CD14-positive monocyte (primary cell): ENCODE results near the gene RAD51C. TPM values are rescaled to one million over a fixed set of nuclear protein-coding genes. Genes with fewer than 3 reads are reported as not detected.

Source experiments
- DNase-seq, 3 donors: peaks; one replicate each; pipeline ENCODE4 v3.0.0-alpha.2; 2011 to 2022
- H2AFZ ChIP-seq: 2 replicates; pipeline ENCODE4 v1.6.0; 2012; ENCODE audit warnings: mild to moderate bottlenecking, low read depth, low read length, inconsistent platforms; ENCODE audit not compliant: insufficient read depth, poor library complexity, severe bottlenecking
- H3K27ac ChIP-seq, 2 donors: 1 replicate in 1 of 2; 2 replicates in 1 of 2; pipeline ENCODE4 v1.5.1; 2012 to 2013; ENCODE audit warnings: low read length in 2 of 2, control low read depth in 1 of 2, inconsistent platforms in 1 of 2, low read depth in 1 of 2, mild to moderate bottlenecking in 1 of 2
- H3K27me3 ChIP-seq, 2 donors: one replicate each; pipeline versions ENCODE4 v1.6.0 to v1.6.1; 2011 to 2013; ENCODE audit warnings: low read length in 2 of 2; ENCODE audit not compliant: control insufficient read depth in 2 of 2, insufficient read depth in 2 of 2
- H3K36me3 ChIP-seq, 2 donors: replicated peaks in 1 of 2; 1 replicate in 1 of 2; 2 replicates in 1 of 2; pipeline versions ENCODE4 v1.5.1 to v1.6.1; 2012 to 2013; ENCODE audit warnings: low read length in 2 of 2, control low read depth in 1 of 2, inconsistent platforms in 1 of 2, mild to moderate bottlenecking in 1 of 2; ENCODE audit not compliant: insufficient read depth in 2 of 2, control insufficient read depth in 1 of 2
- H3K4me1 ChIP-seq, 2 donors: 1 replicate in 1 of 2; 2 replicates in 1 of 2; pipeline versions ENCODE4 v1.5.1 to v1.6.1; 2012 to 2013; ENCODE audit warnings: low read length in 2 of 2, control low read depth in 1 of 2, inconsistent platforms in 1 of 2, mild to moderate bottlenecking in 1 of 2, moderate library complexity in 1 of 2; ENCODE audit not compliant: insufficient read depth in 2 of 2, control insufficient read depth in 1 of 2
- H3K4me2 ChIP-seq: replicated peaks from 2 replicates; pipeline ENCODE3; 2012; ENCODE audit warnings: low read length, moderate library complexity, mild to moderate bottlenecking; ENCODE audit not compliant: poor library complexity, severe bottlenecking; ENCODE audit errors: extremely low read depth
- H3K4me3 ChIP-seq, 3 experiments: fragments of 200-600 bp in 1 of 3; sonication (generic) in 1 of 3; replicated peaks in 1 of 3; 1 replicate in 2 of 3; 2 replicates in 1 of 3; pipeline ENCODE4 v1.5.1; 2011 to 2013; ENCODE audit warnings: low read length in 3 of 3, mild to moderate bottlenecking in 3 of 3, control low read depth in 2 of 3, low read depth in 2 of 3, inconsistent platforms in 1 of 3, moderate library complexity in 1 of 3
- H3K79me2 ChIP-seq: 2 replicates; pipeline ENCODE4 v1.6.0; 2012; ENCODE audit warnings: mild to moderate bottlenecking, control low read depth, inconsistent platforms, low read length, moderate library complexity; ENCODE audit not compliant: insufficient read depth
- H3K9ac ChIP-seq: 2 replicates; pipeline ENCODE4 v1.6.0; 2017; ENCODE audit warnings: low read length, mild to moderate bottlenecking; ENCODE audit not compliant: insufficient read depth, poor library complexity, severe bottlenecking
- H3K9me3 ChIP-seq, 2 donors: replicated peaks in 1 of 2; 1 replicate in 1 of 2; 2 replicates in 1 of 2; pipeline versions ENCODE4 v1.5.1 to v1.6.1; 2012 to 2013; ENCODE audit warnings: low read length in 2 of 2, control low read depth in 1 of 2; ENCODE audit not compliant: control insufficient read depth in 1 of 2, insufficient read depth in 1 of 2
- H4K20me1 ChIP-seq: 2 replicates; pipeline ENCODE4 v1.6.0; 2012; ENCODE audit warnings: mild to moderate bottlenecking, low read length, control low read depth, moderate library complexity; ENCODE audit not compliant: insufficient read depth
- H3K27ac Mint-ChIP-seq, 7 donors: one replicate each; pipeline ENCODE4 v1.8.0; 2020; ENCODE audit warnings: mild to moderate bottlenecking in 7 of 7, mixed read lengths in 7 of 7, moderate library complexity in 6 of 7, inconsistent platforms in 2 of 7
- H3K27me3 Mint-ChIP-seq, 3 donors: one replicate each; pipeline ENCODE4 v1.8.0; 2021 to 2022; ENCODE audit warnings: low read depth in 3 of 3, mild to moderate bottlenecking in 3 of 3, mixed read lengths in 3 of 3, moderate library complexity in 3 of 3, inconsistent platforms in 1 of 3
- H3K36me3 Mint-ChIP-seq, 2 donors: one replicate each; pipeline ENCODE4 v1.8.0; 2020; ENCODE audit warnings: mixed read lengths in 2 of 2, inconsistent platforms in 1 of 2, mild to moderate bottlenecking in 1 of 2
- H3K4me1 Mint-ChIP-seq: one replicate; pipeline ENCODE4 v1.8.0; 2020; ENCODE audit warnings: mild to moderate bottlenecking, mixed read lengths
- H3K4me3 Mint-ChIP-seq, 2 donors: one replicate each; pipeline ENCODE4 v1.8.0; 2020; ENCODE audit warnings: mild to moderate bottlenecking in 2 of 2, mixed read lengths in 2 of 2, moderate library complexity in 1 of 2
- H3K9me3 Mint-ChIP-seq, 7 donors: one replicate each; pipeline ENCODE4 v1.8.0; 2020 to 2022; ENCODE audit warnings: mixed read lengths in 7 of 7, mild to moderate bottlenecking in 6 of 7, moderate library complexity in 6 of 7, inconsistent platforms in 2 of 7
- CTCF ChIP-seq: fragments of 200-600 bp; IDR thresholded peaks from one replicate; pipeline ENCODE4 v1.8.0; 2022; ENCODE audit warnings: antibody characterized with exemption, mild to moderate bottlenecking
- WGBS: methylation state at CpG from one replicate; pipeline ENCODE4 v1.1.5; 2013; ENCODE audit warnings: missing lambda C conversion rate; ENCODE audit not compliant: insufficient coverage; 5-methylcytosine and 5-hydroxymethylcytosine counted together
- intact Hi-C, 2 donors: fragments of 100-400 bp; cut with micrococcal nuclease; formaldehyde crosslinking; loops; one replicate each; pipeline versions ENCODE4 v1.15.0 to v1.15.1; 2023
- polyA plus RNA-seq, 3 donors: library from polyadenylated mRNA; depleted of rRNA in 1 of 3; unstranded in 2 of 3; stranded (reverse) in 1 of 3; fragments of 300-500 nt in 2 of 3; fragments of >200 nt in 1 of 3; fragmentation: Illumina TruSeq in 2 of 3; gene quantifications; 1 replicate in 2 of 3; 2 replicates in 1 of 3; pipeline ENCODE4 v1.2.3, GENCODE V29; 2012 to 2021

The RAD51C gene
- polyA plus RNA-seq, 3 donors, result 6.8 to 14.5 (median 13.1) TPM

- no peaks in the 10 kb centered on the region for H3K4me1 Mint-ChIP-seq
- no peak overlapping the region for H3K27ac Mint-ChIP-seq
- intact Hi-C loops, result no loop called here
Observed at GRCh38 chr17:58722274-58722673, 29.9 kb downstream of the RAD51C start.

GRCh38 chr17:58722696-58723095, 30.3 kb downstream of the RAD51C start:
- Histone ChIP-seq H2AFZ (no peak overlapping the region), H3K4me1 (no peaks in the 10 kb centered on the region), H3K27ac (no peak overlapping the region), H3K79me2 (no peaks in the 10 kb centered on the region), H3K4me3 (no peak overlapping the region), H3K9ac (no peak overlapping the region), H4K20me1 (no peaks in the 10 kb centered on the region), H3K27me3 (no peaks in the 10 kb centered on the region), H3K36me3 (peaks cover 5 to 31% of the 10 kb centered on the region in 2 donors), H3K4me2 (no peak overlapping the region), H3K9me3 (no peaks in the 10 kb centered on the region)
- intact Hi-C loops, result no loop called here
- peaks cover 23 to 33% of the 10 kb centered on the region in 2 donors for H3K36me3 Mint-ChIP-seq
- WGBS, result no CpG with 5 or more reads among the region's 2 CpGs
- no peak for TF ChIP-seq CTCF
- H3K27me3 Mint-ChIP-seq, result peaks cover 0 to 2% (median 0%) of the 10 kb centered on the region in 3 donors
- H3K4me3 Mint-ChIP-seq, result no peak overlapping the region
- H3K9me3 Mint-ChIP-seq, result no peaks in the 10 kb centered on the region
- no peak overlapping the region for H3K27ac Mint-ChIP-seq
- no peaks in the 10 kb centered on the region for H3K4me1 Mint-ChIP-seq
- no peak for DNase-seq

More at GRCh38 chr17:58722274-58722673, 29.9 kb downstream of the RAD51C start:
- Mint-ChIP-seq H3K4me3 (no peak overlapping the region), H3K27me3 (peaks cover 0 to 2% (median 0%) of the 10 kb centered on the region in 3 donors), H3K9me3 (no peaks in the 10 kb centered on the region), H3K36me3 (peaks cover 23 to 37% of the 10 kb centered on the region in 2 donors)
- Histone ChIP-seq H3K27me3 (no peaks in the 10 kb centered on the region), H3K9me3 (no peaks in the 10 kb centered on the region), H3K4me2 (no peak overlapping the region), H3K4me3 (no peak overlapping the region), H3K9ac (no peak overlapping the region), H2AFZ (no peak overlapping the region), H3K27ac (no peak overlapping the region), H4K20me1 (no peaks in the 10 kb centered on the region), H3K79me2 (no peaks in the 10 kb centered on the region), H3K36me3 (peaks cover 5 to 31% of the 10 kb centered on the region in 2 donors), H3K4me1 (no peaks in the 10 kb centered on the region)
- TF ChIP-seq CTCF, result no peak
- DNase-seq, result no peak
- 100% methylated on average over 1 of the region's 1 CpG for WGBS
